Epidermal melanocyte (primary cell): Measurements from ENCODE around the gene GGT7.
"Not testable (repeated sequence)": the region's sequence is repeated elsewhere in the genome, so short reads cannot be mapped to it uniquely, and the experiment has no call there.

Source experiments
- DNase-seq: peaks from one replicate; pipeline ENCODE4 v3.0.0; 2011; ENCODE audit warnings: low spot score; ENCODE audit not compliant: insufficient read length

Gene GGT7

GRCh38 chr20:34872622-34873224, at the start of gene GGT7:
TSS of gene GGT7 (minus strand) at chr20:34872856. CDS start at chr20:34872815, 41 bp downstream.
- peak; percentile 66 for DNase-seq

- no peak for DNase-seq
Observed at GRCh38 chr20:34921436-34921835, 48.8 kb upstream of the GGT7 start.

- no peak for DNase-seq
Observed at GRCh38 chr20:34920055-34920454, 47.4 kb upstream of the GGT7 start.

GRCh38 chr20:34916774-34917354, 44.2 kb upstream of the GGT7 start:
- no peak for DNase-seq

GRCh38 chr20:34915749-34916455, 43.2 kb upstream of the GGT7 start:
- no peak for DNase-seq

GRCh38 chr20:34915131-34915530, 42.5 kb upstream of the GGT7 start:
- DNase-seq = no peak

- peak; percentile 89 for DNase-seq
Observed at GRCh38 chr20:34907616-34908469, 35.2 kb upstream of the GGT7 start.

GRCh38 chr20:34904202-34904621, 31.6 kb upstream of the GGT7 start:
- DNase-seq = no peak

- DNase-seq = not testable (repeated sequence)
Observed at GRCh38 chr20:34898731-34899130, 26.1 kb upstream of the GGT7 start.

GRCh38 chr20:34898129-34898528, 25.5 kb upstream of the GGT7 start:
- DNase-seq = not testable (repeated sequence)

GRCh38 chr20:34896086-34896621, 23.5 kb upstream of the GGT7 start:
- no peak for DNase-seq

GRCh38 chr20:34895465-34895864, 22.8 kb upstream of the GGT7 start:
- no peak for DNase-seq

GRCh38 chr20:34894723-34895122, 22.1 kb upstream of the GGT7 start:
- DNase-seq = no peak

GRCh38 chr20:34892671-34893070, 20.0 kb upstream of the GGT7 start:
- no peak for DNase-seq

GRCh38 chr20:34891166-34892062, 18.8 kb upstream of the GGT7 start:
- DNase-seq = no peak

- no peak for DNase-seq
Observed at GRCh38 chr20:34888468-34888867, 15.8 kb upstream of the GGT7 start.

- DNase-seq = no peak
Observed at GRCh38 chr20:34887023-34887422, 14.4 kb upstream of the GGT7 start.

GRCh38 chr20:34886122-34886521, 13.5 kb upstream of the GGT7 start:
- no peak for DNase-seq

- no peak for DNase-seq
Observed at GRCh38 chr20:34884260-34884659, 11.6 kb upstream of the GGT7 start.

GRCh38 chr20:34883809-34884208, 11.2 kb upstream of the GGT7 start:
- DNase-seq = no peak
